ENCODE measurements around the gene CTNNA2. TPM values are rescaled to one million over a fixed set of nuclear protein-coding genes. Genes with fewer than 3 reads are reported as not detected.

Gene CTNNA2
- total and polyA plus RNA-seq, 11 donors = 0.20 to 0.81 TPM; not detected in 9

DNA sequence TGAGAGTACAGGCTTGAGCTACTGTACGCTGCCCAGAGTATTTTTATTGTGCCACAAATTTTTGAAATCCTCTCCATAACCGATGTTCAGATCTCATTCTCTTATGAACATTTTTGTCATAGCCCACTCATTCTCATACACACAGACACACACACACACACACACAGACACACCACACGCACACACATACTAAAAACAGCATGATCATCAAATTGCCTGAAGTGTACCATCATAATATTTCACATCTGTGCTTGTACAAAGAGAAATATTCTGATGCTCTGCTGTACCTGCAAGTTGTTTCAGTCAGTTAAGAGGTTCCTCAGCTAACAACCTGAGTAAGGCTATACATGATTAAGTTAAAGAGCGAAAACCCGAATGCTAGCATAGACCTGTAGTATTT, 696.6 kb downstream of the CTNNA2 start:
- Histone ChIP-seq H3K27me3 (no peaks in the 10 kb centered on the region), H3K4me3 (no peak overlapping the region), H3K36me3 (no peaks in the 10 kb centered on the region), H3K27ac (no peak overlapping the region), H3K4me1 (no peaks in the 10 kb centered on the region), H3K9me3 (peaks cover 0 to 7% (median 0%) of the 10 kb centered on the region in 12 donors)
- 89 to 95% (median 94%) methylated on average over 5 of the region's 5 CpGs for WGBS, 4 donors
- intact Hi-C loops (cut with DNase I) = no loop called here
- ATAC-seq (no peak), DNase-seq (no peak)
- TF ChIP-seq, protein P1, sequence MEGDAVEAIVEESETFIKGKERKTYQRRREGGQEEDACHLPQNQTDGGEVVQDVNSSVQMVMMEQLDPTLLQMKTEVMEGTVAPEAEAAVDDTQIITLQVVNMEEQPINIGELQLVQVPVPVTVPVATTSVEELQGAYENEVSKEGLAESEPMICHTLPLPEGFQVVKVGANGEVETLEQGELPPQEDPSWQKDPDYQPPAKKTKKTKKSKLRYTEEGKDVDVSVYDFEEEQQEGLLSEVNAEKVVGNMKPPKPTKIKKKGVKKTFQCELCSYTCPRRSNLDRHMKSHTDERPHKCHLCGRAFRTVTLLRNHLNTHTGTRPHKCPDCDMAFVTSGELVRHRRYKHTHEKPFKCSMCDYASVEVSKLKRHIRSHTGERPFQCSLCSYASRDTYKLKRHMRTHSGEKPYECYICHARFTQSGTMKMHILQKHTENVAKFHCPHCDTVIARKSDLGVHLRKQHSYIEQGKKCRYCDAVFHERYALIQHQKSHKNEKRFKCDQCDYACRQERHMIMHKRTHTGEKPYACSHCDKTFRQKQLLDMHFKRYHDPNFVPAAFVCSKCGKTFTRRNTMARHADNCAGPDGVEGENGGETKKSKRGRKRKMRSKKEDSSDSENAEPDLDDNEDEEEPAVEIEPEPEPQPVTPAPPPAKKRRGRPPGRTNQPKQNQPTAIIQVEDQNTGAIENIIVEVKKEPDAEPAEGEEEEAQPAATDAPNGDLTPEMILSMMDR (IDR thresholded peaks at IDR 0.05) = no peak
- no peak for TF ChIP-seq POLR2A (IDR thresholded peaks at IDR 0.05)

DNA sequence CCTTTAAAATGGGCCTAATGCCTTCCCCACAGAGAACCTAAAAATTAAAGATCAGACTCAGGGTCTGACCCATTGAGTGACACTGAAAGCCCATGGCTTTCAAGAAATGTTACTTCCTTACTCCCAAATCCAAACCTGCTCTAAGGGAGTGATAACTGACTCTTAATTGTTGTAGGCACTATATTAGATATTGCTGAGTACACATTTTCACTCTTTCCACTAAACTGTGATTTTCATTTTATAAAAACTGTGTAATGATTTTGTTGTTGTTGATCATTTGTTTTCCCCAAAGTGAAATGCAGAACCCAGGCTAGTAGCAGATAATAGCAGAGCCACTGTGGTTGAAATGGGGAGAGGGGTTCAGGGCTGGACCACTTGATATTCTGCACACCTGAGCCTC, 704.6 kb downstream of the CTNNA2 start:
- Histone ChIP-seq H3K4me1 (no peaks in the 10 kb centered on the region), H3K27ac (no peak overlapping the region), H3K36me3 (no peaks in the 10 kb centered on the region), H3K4me3 (no peak overlapping the region), H3K27me3 (no peaks in the 10 kb centered on the region), H3K9me3 (peaks cover 0 to 16% (median 0%) of the 10 kb centered on the region in 12 donors)
- intact Hi-C loops (cut with DNase I) = no loop called here
- ATAC-seq (no peak), DNase-seq (no peak)
- no peak for TF ChIP-seq POLR2A (IDR thresholded peaks at IDR 0.05)
- TF ChIP-seq, protein P1 (IDR thresholded peaks at IDR 0.05) = no peak

DNA sequence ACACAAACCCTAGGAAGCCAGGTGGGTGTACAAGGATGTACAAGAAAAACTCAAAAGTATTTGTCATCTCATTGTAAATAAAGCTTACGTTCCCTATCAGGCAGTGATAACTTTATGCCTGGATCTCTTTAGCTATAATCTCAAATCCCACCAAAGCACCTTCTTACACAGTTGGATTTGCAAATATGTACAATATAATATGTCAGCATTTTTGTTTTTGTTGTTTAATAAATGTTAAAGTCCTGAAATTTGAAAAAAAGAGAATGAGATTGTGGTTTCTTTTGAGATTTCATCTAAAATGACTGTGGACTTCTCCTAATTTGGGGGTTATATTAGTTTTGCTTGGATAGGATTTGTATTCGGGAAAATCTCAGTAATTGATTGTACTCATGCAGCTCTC, 709.8 kb downstream of the CTNNA2 start:
- TF ChIP-seq POLR2A (IDR thresholded peaks at IDR 0.05) = no peak
- TF ChIP-seq, protein P1 (IDR thresholded peaks at IDR 0.05) = no peak
- intact Hi-C loops (cut with DNase I) = no loop called here
- Histone ChIP-seq H3K36me3 (no peaks in the 10 kb centered on the region), H3K27ac (no peak overlapping the region), H3K4me3 (no peak overlapping the region), H3K4me1 (no peaks in the 10 kb centered on the region), H3K27me3 (no peaks in the 10 kb centered on the region), H3K9me3 (no peaks in the 10 kb centered on the region)
- ATAC-seq (no peak), DNase-seq (no peak)
- WGBS, 4 donors = 83 to 88% (median 85%) methylated on average over 2 of the region's 2 CpGs

DNA sequence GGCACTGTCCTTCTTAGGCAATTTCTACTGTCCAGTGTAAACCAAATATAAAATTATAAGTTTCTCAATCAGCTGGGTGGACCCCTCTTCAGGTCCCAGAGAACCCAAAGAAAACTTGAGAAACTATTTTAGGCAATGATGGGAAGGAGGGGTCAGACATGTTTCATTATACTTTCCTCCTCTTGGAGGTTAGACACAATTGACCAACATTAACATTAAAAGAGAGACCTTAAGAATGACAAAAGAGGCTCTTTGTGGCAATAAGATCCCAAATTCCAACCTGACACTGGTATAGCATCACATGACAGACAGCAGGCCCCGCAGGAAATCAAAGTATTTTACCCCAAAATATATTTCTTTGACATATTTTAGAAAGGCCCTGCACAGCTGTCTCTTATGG, 718.6 kb downstream of the CTNNA2 start:
- no peak for TF ChIP-seq POLR2A (IDR thresholded peaks at IDR 0.05)
- TF ChIP-seq, protein P1 (IDR thresholded peaks at IDR 0.05) = no peak
- ATAC-seq (no peak), DNase-seq (no peak)
- Histone ChIP-seq H3K27ac (no peak overlapping the region), H3K9me3 (peaks cover 0 to 2% (median 0%) of the 10 kb centered on the region in 12 donors), H3K4me1 (no peaks in the 10 kb centered on the region), H3K4me3 (no peak overlapping the region), H3K36me3 (no peaks in the 10 kb centered on the region), H3K27me3 (no peaks in the 10 kb centered on the region)
- WGBS, 4 donors = 57 to 70% (median 65%) methylated on average over 1 of the region's 1 CpG
- intact Hi-C loops (cut with DNase I) = loop anchor here in 1 of 10 donors (10.0 kb wide), 1 partner anchor 157 kb away; no protein-coding TSS in a partner anchor
